Stimulated activated CD8-positive, alpha-beta memory T cell treated with anti-CD3 and anti-CD28 coated beads, Interleukin-15, amount 100 ng/mL, for 4 hours (primary cell): ENCODE results near the gene FGD3.

ENCODE experiments used
- DNase-seq, 2 donors: peaks; one replicate each; pipeline ENCODE4 v3.0.0-alpha.2; 2020; ENCODE audit warnings: low read depth in 2 of 2

Gene FGD3

DNA sequence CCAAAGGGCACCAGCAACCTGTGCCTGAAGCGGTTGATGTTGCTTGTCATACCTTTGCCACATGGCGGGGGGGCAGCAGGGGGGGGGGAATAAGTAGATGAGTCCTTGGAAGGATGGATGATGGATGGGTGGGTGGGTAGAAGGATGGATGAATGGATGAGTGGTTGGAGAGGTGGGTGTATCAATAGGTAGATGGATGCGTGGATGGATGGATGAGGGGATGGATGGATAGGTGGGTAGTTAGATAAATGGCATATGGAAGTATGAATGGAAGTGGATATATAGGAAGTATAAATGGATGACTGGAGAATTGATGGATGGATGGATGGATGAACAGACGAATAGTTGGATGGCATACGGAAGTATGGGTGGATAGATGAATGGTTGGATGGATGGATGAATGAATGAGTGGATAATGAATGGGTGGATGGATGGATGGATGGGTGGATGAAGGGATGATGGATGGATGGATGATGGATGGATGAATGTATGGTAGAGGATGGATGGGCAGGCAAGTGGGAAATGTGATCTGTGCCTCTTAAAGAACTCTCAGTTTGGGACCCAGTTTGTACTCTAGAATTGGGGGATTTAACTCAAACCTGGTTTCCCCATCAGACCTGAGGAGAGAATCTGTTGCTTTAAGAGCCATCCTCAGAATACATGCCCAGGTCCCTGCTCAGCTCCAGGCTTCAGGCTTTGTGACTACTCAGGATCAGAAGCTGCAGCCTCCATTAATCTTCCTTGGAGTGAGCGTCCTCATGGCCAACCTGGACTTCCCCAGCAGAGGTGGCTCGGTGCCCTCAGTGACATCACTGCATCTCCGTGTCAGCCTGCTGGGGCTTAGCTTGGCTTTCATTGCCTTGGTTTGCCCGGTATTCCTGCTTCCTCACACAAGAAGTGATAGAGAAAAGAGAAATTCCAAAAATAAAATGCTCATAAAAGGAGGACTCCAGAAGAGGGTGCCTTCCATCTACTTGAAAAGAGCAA, 83.6 kb downstream of the FGD3 start:
- no peak for DNase-seq

GRCh38 chr9:93031629-93032430, 84.5 kb downstream of the FGD3 start:
- DNase-seq = no peak

GRCh38 chr9:93032545-93032944, 85.2 kb downstream of the FGD3 start:
- DNase-seq = no peak

DNA sequence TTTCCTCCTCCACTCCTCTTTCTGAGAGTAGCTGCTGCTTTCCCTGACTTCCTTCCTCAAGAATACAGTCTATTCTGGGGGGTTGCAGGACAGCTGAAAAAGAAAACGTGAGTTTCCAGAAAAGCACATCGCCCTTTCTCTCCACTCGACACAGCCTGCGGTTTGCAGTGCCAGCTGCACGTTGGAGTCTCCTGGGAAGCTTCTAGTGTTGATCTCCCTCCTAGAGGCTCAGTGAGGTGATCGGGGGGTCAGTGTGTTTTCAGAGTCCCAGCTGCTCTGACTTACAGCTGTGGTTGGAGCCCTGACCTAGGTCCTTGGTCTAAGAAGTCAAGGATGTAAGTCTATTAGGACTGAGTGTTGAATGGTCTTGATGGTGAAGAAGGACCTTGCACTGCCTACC, 86.2 kb downstream of the FGD3 start:
- no peak for DNase-seq

DNA sequence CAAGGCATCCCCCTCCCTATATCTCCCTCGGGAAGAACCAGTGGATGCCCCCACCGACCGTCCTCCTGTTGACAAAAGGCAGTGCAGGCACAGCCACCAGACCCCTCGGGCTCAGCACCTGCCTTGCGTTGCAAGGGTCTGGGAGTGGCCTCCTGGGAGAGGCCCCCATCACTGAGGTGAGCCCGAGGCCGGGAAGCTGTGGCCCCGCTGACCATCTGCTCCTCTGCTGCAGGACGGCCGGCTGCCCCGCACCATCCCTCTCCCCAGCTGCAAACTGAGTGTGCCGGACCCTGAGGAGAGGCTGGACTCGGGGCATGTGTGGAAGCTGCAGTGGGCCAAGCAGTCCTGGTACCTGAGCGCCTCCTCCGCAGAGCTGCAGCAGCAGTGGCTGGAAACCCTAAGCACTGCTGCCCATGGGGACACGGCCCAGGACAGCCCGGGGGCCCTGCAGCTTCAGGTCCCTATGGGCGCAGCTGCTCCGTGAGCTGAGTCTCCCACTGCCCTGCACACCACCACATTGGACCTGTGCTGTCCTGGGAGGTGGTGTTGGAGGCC, 87.9 kb downstream of the FGD3 start:
- DNase-seq = no peak

GRCh38 chr9:93035821-93036351, 88.6 kb downstream of the FGD3 start:
- DNase-seq = no peak

- DNase-seq = no peak
These were observed 89.7 kb downstream of the FGD3 start for GRCh38 chr9:93036887-93037475.

GRCh38 chr9:93037476-93037971, 90.2 kb downstream of the FGD3 start:
- DNase-seq = no peak

DNA sequence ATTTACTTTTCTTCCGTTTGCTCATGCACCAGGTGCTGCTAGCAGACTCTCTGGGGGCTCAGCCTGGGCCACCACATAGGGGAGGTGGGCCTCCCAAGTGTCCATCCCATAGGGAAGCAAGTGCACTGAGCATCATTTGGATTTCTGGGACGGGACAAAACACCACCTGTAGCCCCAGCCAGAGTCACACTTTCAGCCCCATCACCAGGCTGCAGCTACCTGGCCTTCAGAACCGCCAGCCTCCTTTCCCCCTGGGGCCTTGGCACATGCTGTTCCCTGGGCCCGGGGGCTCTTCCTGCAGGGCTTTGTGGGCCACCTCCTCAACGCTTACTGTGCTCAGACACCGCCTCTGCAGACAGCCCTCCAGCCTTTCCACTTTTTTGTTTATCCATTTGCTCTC, 91.6 kb downstream of the FGD3 start:
- DNase-seq = no peak

DNA sequence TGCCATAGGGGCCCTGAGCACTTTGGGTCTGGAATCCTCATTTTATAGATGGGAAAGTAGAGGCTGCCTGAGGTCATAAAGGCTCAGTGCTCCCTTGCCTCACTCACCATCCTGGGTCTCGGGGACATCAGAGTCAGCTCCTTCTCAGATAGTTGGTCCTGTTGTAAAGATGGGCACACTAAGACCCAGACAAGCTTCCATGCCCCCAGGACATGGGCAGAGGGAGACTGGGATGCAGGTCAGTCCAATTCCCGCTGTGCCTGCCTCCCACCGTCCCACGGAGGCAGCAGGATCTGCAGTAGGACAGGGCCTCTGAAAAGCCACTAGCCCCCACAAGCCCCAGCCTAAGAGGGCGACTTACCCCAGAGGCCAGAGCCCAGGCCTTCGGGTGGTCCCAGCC, 92.1 kb downstream of the FGD3 start:
- DNase-seq = no peak

DNA sequence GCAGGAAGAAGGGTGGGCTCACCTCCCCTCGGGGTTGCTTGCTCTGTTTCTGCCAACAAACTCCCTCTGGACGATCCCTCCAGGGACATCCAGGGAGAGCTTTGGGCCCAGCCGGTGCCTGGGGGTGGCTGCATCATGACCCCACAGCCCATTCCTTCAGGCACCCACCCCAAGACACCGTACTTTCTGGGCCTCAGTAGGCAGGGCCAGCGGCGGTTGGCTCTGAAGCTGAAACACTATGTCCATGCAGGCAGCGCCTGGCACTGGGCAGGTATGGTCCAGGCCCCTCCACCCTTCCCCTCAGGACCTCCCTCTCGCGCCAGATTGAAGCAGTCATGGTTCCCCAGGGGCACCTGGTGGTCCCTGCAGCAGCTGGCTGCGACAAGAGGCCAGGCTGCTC, 92.7 kb downstream of the FGD3 start:
- no peak for DNase-seq

- no peak for DNase-seq
These were observed 93.1 kb downstream of the FGD3 start for GRCh38 chr9:93040409-93040808.

DNA sequence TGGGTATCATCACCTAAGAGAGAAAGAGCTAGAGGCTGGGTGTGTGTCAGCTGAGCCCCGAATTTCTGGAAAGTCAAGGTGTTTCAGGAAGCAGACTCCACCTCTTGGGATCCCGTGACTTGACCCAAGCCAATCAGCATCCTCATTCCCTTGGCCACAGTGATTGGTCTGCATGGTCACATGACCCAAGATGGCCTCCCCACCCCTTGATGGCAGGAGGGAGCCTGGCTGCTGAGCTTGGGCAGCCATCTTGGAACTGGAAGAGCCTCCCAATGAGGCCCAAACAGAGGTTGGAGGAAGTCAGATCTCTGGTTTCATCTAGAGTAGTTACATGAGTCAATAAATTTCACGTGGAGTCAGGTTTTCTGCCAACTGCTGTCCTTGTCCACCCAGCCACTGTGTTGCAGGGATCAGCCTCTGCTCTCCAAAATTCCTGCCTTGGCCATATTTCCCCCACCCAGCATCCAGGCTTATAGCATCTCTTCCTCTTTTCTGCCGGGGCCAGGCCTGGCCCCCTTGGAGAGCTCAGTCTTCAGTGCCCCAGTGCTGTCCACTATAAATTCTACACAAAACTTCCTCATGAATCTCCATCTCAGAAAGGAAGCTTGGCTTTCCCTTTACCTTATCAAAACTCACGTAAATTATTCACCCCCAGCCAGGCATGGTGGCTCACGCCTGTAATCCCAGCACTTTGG, 93.9 kb downstream of the FGD3 start:
- DNase-seq = no peak

GRCh38 chr9:93043122-93043521, 95.8 kb downstream of the FGD3 start:
- no peak for DNase-seq

DNA sequence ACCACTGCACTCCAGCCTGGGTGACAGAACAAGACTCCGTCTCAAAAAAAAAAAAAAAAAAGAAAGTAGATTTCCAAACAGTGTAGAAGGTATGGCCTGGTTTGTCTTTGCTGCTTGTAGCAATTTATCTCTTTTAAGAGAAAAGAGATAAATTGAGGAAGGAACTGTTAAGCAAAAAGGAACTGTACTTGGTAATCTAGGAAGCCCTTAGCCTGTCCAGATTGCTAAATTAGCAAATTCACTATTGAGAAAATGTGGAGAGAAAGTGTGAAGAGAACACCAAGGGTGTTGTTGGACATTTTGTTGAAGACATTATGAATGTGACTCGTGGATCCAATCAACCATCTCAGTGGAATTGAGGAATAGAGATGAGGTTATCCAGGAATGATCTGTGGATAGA, 98.2 kb downstream of the FGD3 start:
- DNase-seq = no peak

- DNase-seq = no peak
These were observed 101.5 kb downstream of the FGD3 start for GRCh38 chr9:93048566-93049448.

GRCh38 chr9:93049491-93049890, 102.2 kb downstream of the FGD3 start:
- no peak for DNase-seq

DNA sequence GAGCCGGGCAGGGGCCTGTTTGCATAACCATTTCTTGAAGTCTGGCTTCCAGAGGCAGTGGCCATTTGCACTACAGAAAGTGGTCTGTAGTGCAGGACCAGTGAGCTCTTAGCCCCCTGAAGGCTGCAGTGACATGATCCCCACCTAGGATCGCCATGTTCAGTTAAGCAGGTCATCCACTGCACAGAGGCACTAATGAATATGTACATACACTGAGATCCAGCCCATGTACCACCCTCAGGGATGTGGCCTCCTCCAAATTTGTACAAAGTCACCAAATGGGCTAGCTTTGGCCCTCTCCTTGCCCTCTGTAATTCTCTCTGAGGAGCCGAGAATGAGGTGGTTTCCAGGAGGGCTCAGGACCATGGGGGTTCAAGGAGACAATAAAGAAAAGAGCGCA, 102.9 kb downstream of the FGD3 start:
- no peak for DNase-seq

- no peak for DNase-seq
These were observed 104.4 kb downstream of the FGD3 start for GRCh38 chr9:93051680-93052089.
